ENCODE data around the gene VPS8. TPM values are rescaled to one million over a fixed set of nuclear protein-coding genes. Genes with fewer than 3 reads are reported as not detected.

Gene VPS8
- total RNA-seq, 1 donor from 2014 or later, result 83.9 TPM

GRCh38 chr3:185030951-185031350 is 219.0 kb downstream of the VPS8 start:
- Histone ChIP-seq H3K4me3 (no peak overlapping the region), H3K27ac (replicated peaks) (no peak overlapping the region), H3K27me3 (ENCODE audit: low read depth) (no peaks in the 10 kb centered on the region), H3K36me3 (peaks cover 30% of the 10 kb centered on the region), H3K4me1 (no peaks in the 10 kb centered on the region), H3K9me3 (replicated peaks) (peaks cover 5% of the 10 kb centered on the region)
- intact Hi-C loops (cut with micrococcal nuclease), result no loop called here
- TF ChIP-seq CTCF (IDR thresholded peaks at IDR 0.05; ENCODE audit: borderline replicate concordance), result no peak
- no peak for DNase-seq

GRCh38 chr3:185037801-185038200 is 225.8 kb downstream of the VPS8 start:
- intact Hi-C loops (cut with micrococcal nuclease), result no loop called here
- H3K4me3 ChIP-seq, result no peak overlapping the region
- no peak for DNase-seq
- no peak for TF ChIP-seq CTCF (IDR thresholded peaks at IDR 0.05; ENCODE audit: borderline replicate concordance)
- H3K4me1 ChIP-seq, result peaks cover 17% of the 10 kb centered on the region
- H3K27ac ChIP-seq (replicated peaks), result no peak overlapping the region
- peaks cover 22% of the 10 kb centered on the region for H3K9me3 ChIP-seq (replicated peaks)
- no peaks in the 10 kb centered on the region for H3K27me3 ChIP-seq (ENCODE audit: low read depth)
- H3K36me3 ChIP-seq, result peaks cover 23% of the 10 kb centered on the region

GRCh38 chr3:185040425-185040824 is 228.5 kb downstream of the VPS8 start:
- intact Hi-C loops (cut with micrococcal nuclease), result no loop called here
- Histone ChIP-seq H3K36me3 (peaks cover 17% of the 10 kb centered on the region), H3K27ac (replicated peaks) (no peak overlapping the region), H3K4me3 (no peak overlapping the region), H3K9me3 (replicated peaks) (peaks cover 22% of the 10 kb centered on the region), H3K27me3 (ENCODE audit: low read depth) (no peaks in the 10 kb centered on the region), H3K4me1 (peaks cover 31% of the 10 kb centered on the region)
- no peak for DNase-seq
- no peak for TF ChIP-seq CTCF (IDR thresholded peaks at IDR 0.05; ENCODE audit: borderline replicate concordance)

DNA sequence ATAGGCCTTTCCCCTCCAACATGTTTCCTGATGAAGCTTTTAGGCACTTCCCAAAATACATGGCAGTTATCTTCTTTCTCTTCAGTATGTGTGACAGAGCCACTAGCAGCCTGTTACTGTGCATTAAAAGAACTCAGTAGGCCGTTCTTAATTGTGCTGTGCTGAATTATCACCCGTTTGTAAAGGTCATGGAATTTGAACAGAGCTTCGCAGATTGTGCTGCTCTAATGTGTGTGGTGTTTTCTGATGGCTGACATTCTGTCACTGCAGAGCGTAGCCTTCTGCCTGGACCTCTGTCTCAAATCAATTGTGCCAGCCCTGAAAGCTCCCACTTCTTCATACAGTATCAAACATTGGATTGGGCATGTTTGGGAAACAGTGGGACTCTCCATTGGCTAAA is 229.6 kb downstream of the VPS8 start:
- Histone ChIP-seq H3K4me1 (peaks cover 42% of the 10 kb centered on the region), H3K27ac (replicated peaks) (peak overlapping the region; percentile 28)

GRCh38 chr3:185042312-185043050 is 230.5 kb downstream of the VPS8 start:
- Histone ChIP-seq H3K27ac (replicated peaks) (no peak overlapping the region), H3K4me3 (no peak overlapping the region), H3K36me3 (no peaks in the 10 kb centered on the region), H3K4me1 (peaks cover 45% of the 10 kb centered on the region), H3K9me3 (replicated peaks) (peaks cover 1% of the 10 kb centered on the region), H3K27me3 (ENCODE audit: low read depth) (no peaks in the 10 kb centered on the region)
- no peak for TF ChIP-seq CTCF (IDR thresholded peaks at IDR 0.05; ENCODE audit: borderline replicate concordance)
- no peak for DNase-seq
- intact Hi-C loops (cut with micrococcal nuclease), result no loop called here

More for the DNA sequence above, 229.6 kb downstream of the VPS8 start:
- H3K9me3 ChIP-seq (replicated peaks), result peaks cover 11% of the 10 kb centered on the region
- intact Hi-C loops (cut with micrococcal nuclease), result no loop called here
- no peak for DNase-seq
- peaks cover 8% of the 10 kb centered on the region for H3K36me3 ChIP-seq
- no peak overlapping the region for H3K4me3 ChIP-seq
- H3K27me3 ChIP-seq (ENCODE audit: low read depth), result no peaks in the 10 kb centered on the region
- no peak for TF ChIP-seq CTCF (IDR thresholded peaks at IDR 0.05; ENCODE audit: borderline replicate concordance)
